Right lobe of liver (tissue), 6 donors: ENCODE results near the gene PAAF1. TPM values are rescaled to one million over a fixed set of nuclear protein-coding genes. Genes with fewer than 3 reads are reported as not detected.
A peak's percentile ranks its signal among the peaks of the same experiment; 100 is the strongest.

ENCODE experiments used
- ATAC-seq, 4 donors: fragments of 200-7000 bp; cut with Tn5 transposase; one replicate each; pipeline ENCODE4 v1.9.1; 2020; ENCODE audit warnings: mild to moderate bottlenecking in 4 of 4, moderate library complexity in 4 of 4
- DNase-seq, 3 donors: peaks; one replicate each; pipeline ENCODE4 v3.0.0-alpha.2; 2020
- H3K27ac ChIP-seq, 3 donors: fragments of 200-600 bp; one replicate each; pipeline ENCODE4 v1.8.0; 2022
- H3K27me3 ChIP-seq, 2 donors: fragments of 200-600 bp; one replicate each; pipeline ENCODE4 v1.8.0; 2022
- H3K36me3 ChIP-seq, 4 donors: fragments of 200-600 bp; sonication (generic) in 1 of 4; one replicate each; pipeline versions ENCODE4 v1.5.1 to v1.8.0; 2017 to 2022; ENCODE audit warnings: control low read depth in 1 of 4
- H3K4me1 ChIP-seq, 4 donors: fragments of 200-600 bp; sonication (generic) in 1 of 4; one replicate each; pipeline versions ENCODE4 v1.5.1 to v1.8.0; 2017 to 2022; ENCODE audit warnings: control low read depth in 1 of 4
- H3K4me3 ChIP-seq, 3 donors: fragments of 200-600 bp; one replicate each; pipeline ENCODE4 v1.8.0; 2022
- H3K9me3 ChIP-seq, 4 donors: fragments of 200-600 bp; sonication (generic) in 1 of 4; one replicate each; pipeline versions ENCODE4 v1.5.1 to v1.8.0; 2017 to 2022; ENCODE audit warnings: control low read depth in 1 of 4
- CTCF ChIP-seq, 4 donors: fragments of 200-600 bp in 3 of 4; fragments of 450-650 bp in 1 of 4; IDR thresholded peaks; one replicate each; pipeline versions ENCODE4 v1.5.1 to v1.8.0; 2016 to 2022; ENCODE audit warnings: antibody characterized with exemption in 4 of 4, mild to moderate bottlenecking in 2 of 4
- POLR2A ChIP-seq: fragments of 450-650 bp; IDR thresholded peaks from one replicate; pipeline ENCODE4 v1.6.1; 2017; ENCODE audit warnings: antibody characterized with exemption, mild to moderate bottlenecking
- WGBS: methylation state at CpG from one replicate; pipeline ENCODE4 v1.1.6; 2018; ENCODE audit warnings: low coverage, low lambda C conversion rate; ENCODE audit not compliant: insufficient coverage; ENCODE audit errors: missing lambda C conversion rate; 5-methylcytosine and 5-hydroxymethylcytosine counted together
- intact Hi-C, 2 donors: fragments of 100-400 bp; cut with DNase I; formaldehyde crosslinking; loops; one replicate each; pipeline versions ENCODE4 v1.11.2 to v1.14.1; 2022
- total RNA-seq, 6 experiments: library from RNA; depleted of rRNA in 2 of 6; stranded (reverse); fragments of >200 nt in 2 of 6; fragmentation: NEBNext Ultra II Directional in 3 of 6; extraction: Animal tissue kit (Norgen Biotek cat#: 25700) in 3 of 6; gene quantifications; one replicate each; pipeline versions ENCODE4 v1.1.0 to v1.2.4, GENCODE V29; 2016 to 2023
- donor health status: DM: no; HTN: yes; CAD: no.
- donor health status: DM: no; HTN: no; CAD: no.
- donor health status: DM: no; HTN: no; CAD: no.
- donor health status: DM: no; HTN: yes; CAD: no.
- donor health status: DM: no; HTN: yes; CAD: no.

The PAAF1 gene
- total RNA-seq, 6 experiments from 2014 or later: 7.4 to 15.4 (median 9.1) TPM

- Histone ChIP-seq H3K4me3 (no peak overlapping the region), H3K9me3 (no peaks in the 10 kb centered on the region), H3K27ac (no peak overlapping the region), H3K27me3 (no peaks in the 10 kb centered on the region), H3K36me3 (no peaks in the 10 kb centered on the region), H3K4me1 (peaks cover 0 to 5% (median 0%) of the 10 kb centered on the region in 4 donors)
- DNase-seq: peak in 1 of 3 donors; percentile 1
- no peak for ATAC-seq
- no peak for TF ChIP-seq CTCF (IDR thresholded peaks at IDR 0.05)
- no peak for TF ChIP-seq POLR2A
- intact Hi-C loops: no loop called here
- WGBS: no CpG with 5 or more reads among the region's 3 CpGs
Measured at GRCh38 chr11:73978576-73979086, 101.8 kb downstream of the PAAF1 start.

GRCh38 chr11:73980001-73980961 lies 103.5 kb downstream of the PAAF1 start:
- 61% methylated on average over 3 of the region's 6 CpGs for WGBS
- DNase-seq (peak in 2 of 3 donors; percentile 34 to 57), ATAC-seq (peak; percentile 1 to 15 (median 10))
- Histone ChIP-seq H3K4me3 (peak overlapping the region in 2 of 3 donors; percentile 5 to 60), H3K9me3 (no peaks in the 10 kb centered on the region), H3K27me3 (no peaks in the 10 kb centered on the region), H3K36me3 (no peaks in the 10 kb centered on the region), H3K27ac (no peak overlapping the region), H3K4me1 (peaks cover 0 to 5% (median 0%) of the 10 kb centered on the region in 4 donors)
- TF ChIP-seq CTCF (IDR thresholded peaks at IDR 0.05) (no peak), POLR2A (no peak)
- intact Hi-C loops: no loop called here

Other genes with a start within 250 kb of the PAAF1 start
- 1 to 10 TPM in 3 of 6 experiments, under 1 TPM in 3; 0.42 to 2.1 (median 0.96) TPM for gene PLEKHB1, start 230.4 kb upstream of the PAAF1 start, total RNA-seq
- gene RAB6A, start 115.9 kb upstream of the PAAF1 start, total RNA-seq: 100 to 1,000 TPM in 2 of 6 experiments, 10 to 100 TPM in 4; 59.3 to 163 (median 81.7) TPM
- 10 to 100 TPM; 15.9 to 26.7 (median 18.2) TPM for gene MRPL48, start 89.1 kb upstream of the PAAF1 start, total RNA-seq
- 100 to 1,000 TPM in 2 of 6 experiments, 10 to 100 TPM in 4; 48.8 to 116 (median 56.0) TPM for gene COA4, start 153 bp upstream of the PAAF1 start, total RNA-seq
- not detected for gene DNAJB13, start 74.0 kb downstream of the PAAF1 start, total RNA-seq
- gene UCP2, start 105.8 kb downstream of the PAAF1 start, total RNA-seq: 10 to 100 TPM in 1 of 6 experiments, 1 to 10 TPM in 5; 5.2 to 41.3 (median 8.7) TPM
- 1 to 10 TPM in 2 of 6 experiments, under 1 TPM in 4; 0.20 to 1.5 (median 0.42) TPM for gene UCP3, start 132.1 kb downstream of the PAAF1 start, total RNA-seq